ENCODE results near the gene INSC. TPM values are rescaled to one million over a fixed set of nuclear protein-coding genes. Genes with fewer than 3 reads are reported as not detected.

The INSC gene
- total RNA-seq, 2 donors from 2014 or later: 0.52 to 3.6 TPM

DNA sequence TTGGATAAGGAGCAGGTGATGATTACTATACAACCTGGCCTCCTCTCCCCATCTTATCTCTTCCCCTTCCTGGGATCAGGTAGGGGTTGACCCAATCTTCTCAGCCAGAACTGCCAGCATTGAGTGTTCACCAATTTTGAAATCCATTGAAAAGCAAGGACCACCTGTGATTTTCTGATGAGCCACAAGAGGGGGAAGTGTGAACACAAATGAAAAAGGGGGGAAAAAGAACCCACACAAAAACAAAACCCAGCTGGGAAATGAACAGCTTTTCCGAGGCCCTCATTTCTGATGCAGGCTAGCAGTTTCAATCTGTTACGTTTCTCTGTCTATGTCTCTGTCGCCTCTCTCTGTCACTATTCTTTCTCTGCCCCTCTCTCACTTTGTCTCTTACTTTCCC lies 161.9 kb downstream of the INSC start:
- intact Hi-C loops (cut with DNase I): no loop called here
- WGBS, 2 donors: 47 to 56% methylated on average over 3 of the region's 3 CpGs
- Histone ChIP-seq H3K9me3 (no peaks in the 10 kb centered on the region), H3K4me3 (no peak overlapping the region), H3K27me3 (no peaks in the 10 kb centered on the region), H3K27ac (no peak overlapping the region), H3K36me3 (replicated peaks in 1 of 2; ENCODE audit: insufficient read depth in 1 of 2, low read depth in 2 of 2) (no peaks in the 10 kb centered on the region), H3K4me1 (no peaks in the 10 kb centered on the region)
- ATAC-seq (no peak), DNase-seq (peak in 1 of 4 donors; percentile 6)
- TF ChIP-seq, protein P1, sequence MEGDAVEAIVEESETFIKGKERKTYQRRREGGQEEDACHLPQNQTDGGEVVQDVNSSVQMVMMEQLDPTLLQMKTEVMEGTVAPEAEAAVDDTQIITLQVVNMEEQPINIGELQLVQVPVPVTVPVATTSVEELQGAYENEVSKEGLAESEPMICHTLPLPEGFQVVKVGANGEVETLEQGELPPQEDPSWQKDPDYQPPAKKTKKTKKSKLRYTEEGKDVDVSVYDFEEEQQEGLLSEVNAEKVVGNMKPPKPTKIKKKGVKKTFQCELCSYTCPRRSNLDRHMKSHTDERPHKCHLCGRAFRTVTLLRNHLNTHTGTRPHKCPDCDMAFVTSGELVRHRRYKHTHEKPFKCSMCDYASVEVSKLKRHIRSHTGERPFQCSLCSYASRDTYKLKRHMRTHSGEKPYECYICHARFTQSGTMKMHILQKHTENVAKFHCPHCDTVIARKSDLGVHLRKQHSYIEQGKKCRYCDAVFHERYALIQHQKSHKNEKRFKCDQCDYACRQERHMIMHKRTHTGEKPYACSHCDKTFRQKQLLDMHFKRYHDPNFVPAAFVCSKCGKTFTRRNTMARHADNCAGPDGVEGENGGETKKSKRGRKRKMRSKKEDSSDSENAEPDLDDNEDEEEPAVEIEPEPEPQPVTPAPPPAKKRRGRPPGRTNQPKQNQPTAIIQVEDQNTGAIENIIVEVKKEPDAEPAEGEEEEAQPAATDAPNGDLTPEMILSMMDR (IDR thresholded peaks at IDR 0.05): peak in 4 of 7 experiments; percentile 8 to 23 (median 14)
- TF ChIP-seq POLR2A (IDR thresholded peaks at IDR 0.05): no peak

DNA sequence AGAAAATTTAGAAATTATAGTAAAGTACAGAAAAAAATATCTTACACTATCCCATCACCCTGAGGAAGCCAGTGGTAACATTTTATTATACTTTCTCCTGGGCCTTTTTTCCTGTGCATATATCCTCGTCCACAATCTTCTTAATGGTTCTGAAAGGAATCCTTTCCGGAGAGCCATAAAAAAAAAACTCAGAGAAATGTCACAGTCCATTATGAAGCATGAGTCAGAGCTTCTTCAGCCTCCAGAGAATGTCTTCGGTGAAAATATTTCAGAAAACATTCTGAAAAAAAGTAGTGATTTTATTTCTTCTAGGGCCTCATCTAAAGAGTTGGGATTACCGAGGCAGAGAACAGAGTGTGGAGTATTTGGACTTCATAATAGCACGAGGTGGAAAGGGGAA lies 163.4 kb downstream of the INSC start:
- DNase-seq: no peak
- H3K27ac ChIP-seq: no peak overlapping the region
- no peaks in the 10 kb centered on the region for H3K4me1 ChIP-seq
- TF ChIP-seq, protein P1 (IDR thresholded peaks at IDR 0.05): no peak
- TF ChIP-seq POLR2A (IDR thresholded peaks at IDR 0.05): no peak
- no peak overlapping the region for H3K4me3 ChIP-seq
- no peaks in the 10 kb centered on the region for H3K36me3 ChIP-seq (replicated peaks in 1 of 2; ENCODE audit: insufficient read depth in 1 of 2, low read depth in 2 of 2)
- 68 to 72% methylated on average over 5 of the region's 5 CpGs for WGBS, 2 donors
- no peaks in the 10 kb centered on the region for H3K9me3 ChIP-seq
- ATAC-seq: no peak
- no peaks in the 10 kb centered on the region for H3K27me3 ChIP-seq
- intact Hi-C loops (cut with DNase I): no loop called here

DNA sequence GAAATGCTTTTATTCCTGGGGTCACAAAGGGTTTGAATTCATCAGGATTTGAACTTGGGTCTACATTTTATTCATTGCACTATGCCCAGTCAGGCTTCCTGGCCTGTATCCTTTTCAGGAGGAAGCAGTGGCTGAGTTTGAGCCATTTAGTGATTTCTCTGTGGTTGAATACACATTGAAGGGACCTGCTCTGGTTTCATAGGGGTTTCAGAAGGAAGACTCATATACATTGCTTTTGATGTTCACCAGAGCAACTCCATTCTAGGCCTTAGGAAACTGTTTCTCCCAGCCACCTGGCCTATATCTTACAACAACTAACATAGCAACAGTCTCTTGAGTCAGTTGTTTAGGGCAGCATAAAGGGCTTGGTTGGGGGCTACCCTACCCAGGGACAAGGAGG lies 165.7 kb downstream of the INSC start:
- H3K9me3 ChIP-seq: no peaks in the 10 kb centered on the region
- H3K27ac ChIP-seq: no peak overlapping the region
- TF ChIP-seq, protein P1 (IDR thresholded peaks at IDR 0.05): no peak
- no peak for TF ChIP-seq POLR2A (IDR thresholded peaks at IDR 0.05)
- H3K27me3 ChIP-seq: no peaks in the 10 kb centered on the region
- no peaks in the 10 kb centered on the region for H3K4me1 ChIP-seq
- H3K4me3 ChIP-seq: no peak overlapping the region
- no peaks in the 10 kb centered on the region for H3K36me3 ChIP-seq (replicated peaks in 1 of 2; ENCODE audit: insufficient read depth in 1 of 2, low read depth in 2 of 2)
- DNase-seq (no peak), ATAC-seq (no peak)
- intact Hi-C loops (cut with DNase I): no loop called here

DNA sequence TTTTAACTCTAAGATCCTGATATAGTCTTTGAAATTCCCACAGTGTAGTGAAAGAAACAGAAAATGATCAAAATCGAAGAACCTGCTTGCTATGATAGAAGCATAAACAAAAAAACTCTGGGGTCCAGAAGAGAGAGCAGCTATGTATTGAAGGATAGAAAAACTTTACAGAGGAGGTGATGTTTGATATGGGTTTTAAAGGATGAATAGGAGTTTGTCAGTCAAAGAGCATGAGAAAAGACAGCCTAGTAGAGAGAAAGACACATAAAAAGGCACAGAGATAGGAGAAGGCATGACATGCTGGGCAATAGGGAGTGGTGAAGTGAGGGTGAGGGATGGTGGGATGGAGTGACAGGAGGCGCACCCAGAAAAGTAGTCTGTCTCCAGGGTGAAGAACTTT lies 168.0 kb downstream of the INSC start:
- no peak overlapping the region for H3K27ac ChIP-seq
- ATAC-seq: no peak
- 68 to 70% methylated on average over 2 of the region's 2 CpGs for WGBS, 2 donors
- no peak for TF ChIP-seq POLR2A (IDR thresholded peaks at IDR 0.05)
- TF ChIP-seq, protein P1 (IDR thresholded peaks at IDR 0.05): no peak
- H3K9me3 ChIP-seq: no peaks in the 10 kb centered on the region
- no peak for DNase-seq
- no peaks in the 10 kb centered on the region for H3K27me3 ChIP-seq
- intact Hi-C loops (cut with DNase I): no loop called here
- no peaks in the 10 kb centered on the region for H3K4me1 ChIP-seq
- no peaks in the 10 kb centered on the region for H3K36me3 ChIP-seq (replicated peaks in 1 of 2; ENCODE audit: insufficient read depth in 1 of 2, low read depth in 2 of 2)
- H3K4me3 ChIP-seq: no peak overlapping the region

DNA sequence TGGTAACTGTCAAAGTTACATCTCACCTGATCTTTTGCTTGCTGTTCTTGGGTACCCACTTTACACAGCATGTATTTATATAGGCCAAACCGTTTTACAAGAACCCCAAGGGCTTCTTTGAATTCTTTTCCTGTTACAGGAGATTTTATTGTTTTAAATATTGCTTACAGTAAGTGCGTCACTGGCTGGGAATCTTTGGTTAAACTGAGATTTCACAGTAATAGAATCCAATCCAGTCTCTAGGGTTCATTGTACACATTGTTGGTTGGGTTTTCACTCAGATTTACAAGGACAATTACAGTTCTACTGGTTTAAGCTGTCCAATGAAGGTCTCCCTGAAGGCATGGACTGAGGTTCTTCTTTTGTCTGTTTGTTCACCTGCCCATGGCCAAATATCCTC lies 171.7 kb downstream of the INSC start:
- ATAC-seq: no peak
- WGBS, 2 donors: 63 to 72% methylated on average over 2 of the region's 2 CpGs
- intact Hi-C loops (cut with DNase I): no loop called here

More for the DNA sequence above, 171.7 kb downstream of the INSC start:
- TF ChIP-seq, protein P1 (IDR thresholded peaks at IDR 0.05): no peak
- no peak for TF ChIP-seq POLR2A (IDR thresholded peaks at IDR 0.05)
- Histone ChIP-seq H3K27me3 (no peaks in the 10 kb centered on the region), H3K9me3 (no peaks in the 10 kb centered on the region), H3K36me3 (replicated peaks in 1 of 2; ENCODE audit: insufficient read depth in 1 of 2, low read depth in 2 of 2) (no peaks in the 10 kb centered on the region), H3K4me1 (no peaks in the 10 kb centered on the region), H3K4me3 (no peak overlapping the region), H3K27ac (no peak overlapping the region)
- DNase-seq: no peak

Measured in body of pancreas (tissue), 4 donors.